ENCODE measurements around the gene KIF26B.

KIF26B gene

DNA sequence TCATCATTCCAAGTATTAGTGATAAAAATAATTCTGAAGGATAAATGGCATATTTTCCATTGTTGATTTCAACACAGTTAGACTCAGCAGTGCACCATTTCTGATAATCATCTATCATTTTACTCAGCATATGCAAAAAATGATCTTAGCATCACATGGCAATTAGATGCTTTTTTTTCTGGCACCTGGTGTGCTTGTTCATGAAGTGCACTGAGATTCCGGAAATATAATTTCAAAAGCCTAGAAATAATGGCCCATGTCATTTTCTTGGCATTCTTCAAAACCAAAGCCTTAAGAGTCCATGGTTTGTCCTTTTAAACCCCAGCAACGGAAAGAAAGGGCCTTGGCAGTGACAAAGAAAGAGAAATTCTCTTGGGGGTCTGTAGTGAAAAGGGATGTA is 278.8 kb downstream of the KIF26B start:
- no peaks in the 10 kb centered on the region for H3K27me3 ChIP-seq (ENCODE audit: control insufficient read depth, insufficient read depth, low read length)
- no peaks in the 10 kb centered on the region for H3K4me1 ChIP-seq (ENCODE audit: control insufficient read depth, low read depth, low read length)
- H3K4me3 ChIP-seq (ENCODE audit: low read length): no peak overlapping the region

DNA sequence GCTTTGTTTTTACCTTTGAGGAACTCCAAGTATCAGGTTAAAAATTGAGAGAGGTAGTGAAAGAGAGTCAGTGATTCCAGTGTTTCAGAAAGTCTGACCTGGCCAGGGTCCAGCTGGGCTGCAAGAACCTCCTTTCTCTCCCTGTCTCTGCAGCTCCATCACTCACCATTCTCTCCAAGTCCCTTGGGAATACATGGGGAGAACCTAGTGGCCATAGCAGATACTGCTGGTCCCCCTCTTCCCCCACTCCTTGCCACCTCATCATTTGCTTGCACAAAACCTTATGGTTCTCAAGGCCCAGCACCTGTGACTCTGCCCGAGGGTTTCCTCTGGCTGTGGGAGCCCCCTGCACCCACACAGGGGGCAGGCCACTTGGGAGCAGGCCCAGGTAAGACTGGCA is 279.5 kb downstream of the KIF26B start:
- Histone ChIP-seq H3K36me3 (ENCODE audit: control insufficient read depth, low read depth, low read length) (no peaks in the 10 kb centered on the region), H3K9me3 (ENCODE audit: control insufficient read depth, low read depth, low read length) (no peaks in the 10 kb centered on the region), H3K27ac (ENCODE audit: low read length) (no peak overlapping the region), H3K4me1 (ENCODE audit: control insufficient read depth, low read depth, low read length) (no peaks in the 10 kb centered on the region), H3K4me3 (ENCODE audit: low read length) (no peak overlapping the region), H3K9ac (ENCODE audit: low read length) (no peak overlapping the region), H3K27me3 (ENCODE audit: control insufficient read depth, insufficient read depth, low read length) (no peaks in the 10 kb centered on the region)

More for the DNA sequence above, 278.8 kb downstream of the KIF26B start:
- Histone ChIP-seq H3K9ac (ENCODE audit: low read length) (no peak overlapping the region), H3K9me3 (ENCODE audit: control insufficient read depth, low read depth, low read length) (no peaks in the 10 kb centered on the region), H3K27ac (ENCODE audit: low read length) (no peak overlapping the region), H3K36me3 (ENCODE audit: control insufficient read depth, low read depth, low read length) (no peaks in the 10 kb centered on the region)

- no peaks in the 10 kb centered on the region for H3K27me3 ChIP-seq (ENCODE audit: control insufficient read depth, insufficient read depth, low read length)
- H3K9ac ChIP-seq (ENCODE audit: low read length): no peak overlapping the region
- no peaks in the 10 kb centered on the region for H3K36me3 ChIP-seq (ENCODE audit: control insufficient read depth, low read depth, low read length)
- H3K27ac ChIP-seq (ENCODE audit: low read length): no peak overlapping the region
- no peak overlapping the region for H3K4me3 ChIP-seq (ENCODE audit: low read length)
- H3K4me1 ChIP-seq (ENCODE audit: control insufficient read depth, low read depth, low read length): no peaks in the 10 kb centered on the region
- no peaks in the 10 kb centered on the region for H3K9me3 ChIP-seq (ENCODE audit: control insufficient read depth, low read depth, low read length)
Observed at GRCh38 chr1:245436407-245436806, 281.6 kb downstream of the KIF26B start.

GRCh38 chr1:245437369-245438062 is 282.7 kb downstream of the KIF26B start:
- Histone ChIP-seq H3K27me3 (ENCODE audit: control insufficient read depth, insufficient read depth, low read length) (no peaks in the 10 kb centered on the region), H3K27ac (ENCODE audit: low read length) (no peak overlapping the region), H3K9ac (ENCODE audit: low read length) (no peak overlapping the region), H3K4me3 (ENCODE audit: low read length) (no peak overlapping the region), H3K9me3 (ENCODE audit: control insufficient read depth, low read depth, low read length) (no peaks in the 10 kb centered on the region), H3K36me3 (ENCODE audit: control insufficient read depth, low read depth, low read length) (no peaks in the 10 kb centered on the region), H3K4me1 (ENCODE audit: control insufficient read depth, low read depth, low read length) (no peaks in the 10 kb centered on the region)

- H3K36me3 ChIP-seq (ENCODE audit: control insufficient read depth, low read depth, low read length): no peaks in the 10 kb centered on the region
- H3K9me3 ChIP-seq (ENCODE audit: control insufficient read depth, low read depth, low read length): peaks cover 2% of the 10 kb centered on the region
- no peak overlapping the region for H3K4me3 ChIP-seq (ENCODE audit: low read length)
- H3K9ac ChIP-seq (ENCODE audit: low read length): no peak overlapping the region
- H3K4me1 ChIP-seq (ENCODE audit: control insufficient read depth, low read depth, low read length): no peaks in the 10 kb centered on the region
- H3K27me3 ChIP-seq (ENCODE audit: control insufficient read depth, insufficient read depth, low read length): no peaks in the 10 kb centered on the region
- no peak overlapping the region for H3K27ac ChIP-seq (ENCODE audit: low read length)
Observed at GRCh38 chr1:245440922-245441321, 286.1 kb downstream of the KIF26B start.

DNA sequence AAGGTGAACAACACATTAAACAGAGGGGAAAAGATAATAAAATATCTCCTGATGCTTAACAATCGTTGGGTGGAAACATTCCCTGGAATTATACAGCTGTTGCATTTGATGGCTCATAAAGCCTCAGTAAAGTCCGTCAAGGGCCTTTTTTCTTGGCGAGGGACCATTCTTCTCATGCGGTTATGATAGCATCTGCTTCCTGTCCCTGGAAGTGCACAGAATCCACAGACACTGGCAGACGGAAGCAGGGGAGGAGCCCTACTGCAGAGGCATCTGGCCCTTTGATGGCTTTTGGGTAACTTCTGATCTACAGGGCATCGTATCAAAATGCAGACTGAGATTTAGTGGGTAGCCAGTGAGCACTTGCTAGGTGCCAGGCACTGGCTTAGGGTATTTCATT is 286.9 kb downstream of the KIF26B start:
- Histone ChIP-seq H3K9me3 (ENCODE audit: control insufficient read depth, low read depth, low read length) (peaks cover 5% of the 10 kb centered on the region), H3K9ac (ENCODE audit: low read length) (no peak overlapping the region), H3K4me3 (ENCODE audit: low read length) (no peak overlapping the region), H3K27me3 (ENCODE audit: control insufficient read depth, insufficient read depth, low read length) (no peaks in the 10 kb centered on the region), H3K27ac (ENCODE audit: low read length) (no peak overlapping the region), H3K4me1 (ENCODE audit: control insufficient read depth, low read depth, low read length) (no peaks in the 10 kb centered on the region), H3K36me3 (ENCODE audit: control insufficient read depth, low read depth, low read length) (no peaks in the 10 kb centered on the region)

DNA sequence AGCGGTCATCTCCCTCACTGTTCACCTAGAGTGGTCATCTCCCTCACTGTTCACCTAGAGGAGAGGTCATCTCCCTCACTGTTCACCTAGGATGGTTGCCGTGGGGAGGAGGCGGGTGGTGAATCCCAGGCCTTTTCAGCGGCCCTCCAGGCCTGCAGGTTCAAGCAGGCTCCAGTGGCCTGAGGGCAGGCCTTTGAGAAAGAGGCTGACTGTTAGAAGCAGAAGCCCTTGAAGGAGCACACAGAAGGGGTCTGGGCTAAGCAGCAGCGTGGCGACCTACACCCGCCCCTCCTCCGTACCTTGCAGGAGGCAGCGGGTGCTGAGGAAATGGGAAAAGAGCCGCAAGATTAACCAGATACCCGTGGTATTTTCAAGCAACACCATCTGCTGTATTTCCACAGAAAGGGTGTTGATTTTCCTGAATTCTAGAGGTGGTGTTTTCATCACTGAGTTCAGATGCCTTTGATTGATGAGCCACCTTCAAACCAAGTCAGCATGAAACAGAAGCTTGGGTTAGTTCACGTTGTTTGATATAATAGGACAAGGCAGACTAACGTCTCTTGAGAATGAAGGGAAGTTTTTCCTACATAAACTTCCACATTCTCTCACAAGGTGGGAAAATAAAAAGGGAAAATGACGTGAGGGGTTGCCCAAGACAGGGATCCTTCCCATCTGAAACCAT is 289.5 kb downstream of the KIF26B start:
- Histone ChIP-seq H3K27me3 (ENCODE audit: control insufficient read depth, insufficient read depth, low read length) (no peaks in the 10 kb centered on the region), H3K4me1 (ENCODE audit: control insufficient read depth, low read depth, low read length) (peaks cover 5% of the 10 kb centered on the region), H3K4me3 (ENCODE audit: low read length) (no peak overlapping the region), H3K9me3 (ENCODE audit: control insufficient read depth, low read depth, low read length) (peaks cover 5% of the 10 kb centered on the region), H3K36me3 (ENCODE audit: control insufficient read depth, low read depth, low read length) (no peaks in the 10 kb centered on the region), H3K9ac (ENCODE audit: low read length) (no peak overlapping the region), H3K27ac (ENCODE audit: low read length) (no peak overlapping the region)

DNA sequence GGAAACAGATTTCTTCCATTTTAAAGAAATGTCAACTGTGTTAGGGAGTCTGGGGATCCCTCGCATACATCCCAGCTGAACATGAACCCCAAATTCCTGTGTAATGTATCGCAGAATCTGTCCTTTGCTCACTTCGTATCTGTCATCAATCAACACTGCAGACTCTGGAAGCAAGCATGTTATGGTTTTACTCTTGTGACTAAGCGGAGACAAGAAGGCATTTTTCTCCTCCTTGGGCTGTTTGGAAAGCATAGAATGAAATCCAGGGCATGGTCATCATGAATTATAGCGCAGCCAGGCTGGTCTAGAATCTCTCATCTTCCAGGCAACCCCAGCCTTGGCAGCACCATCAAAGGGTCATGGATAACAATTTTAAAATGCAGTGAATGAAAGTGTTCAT is 290.2 kb downstream of the KIF26B start:
- H3K27me3 ChIP-seq (ENCODE audit: control insufficient read depth, insufficient read depth, low read length): no peaks in the 10 kb centered on the region
- no peaks in the 10 kb centered on the region for H3K36me3 ChIP-seq (ENCODE audit: control insufficient read depth, low read depth, low read length)
- H3K9me3 ChIP-seq (ENCODE audit: control insufficient read depth, low read depth, low read length): peaks cover 5% of the 10 kb centered on the region
- peaks cover 11% of the 10 kb centered on the region for H3K4me1 ChIP-seq (ENCODE audit: control insufficient read depth, low read depth, low read length)
- no peak overlapping the region for H3K27ac ChIP-seq (ENCODE audit: low read length)
- no peak overlapping the region for H3K9ac ChIP-seq (ENCODE audit: low read length)
- no peak overlapping the region for H3K4me3 ChIP-seq (ENCODE audit: low read length)

DNA sequence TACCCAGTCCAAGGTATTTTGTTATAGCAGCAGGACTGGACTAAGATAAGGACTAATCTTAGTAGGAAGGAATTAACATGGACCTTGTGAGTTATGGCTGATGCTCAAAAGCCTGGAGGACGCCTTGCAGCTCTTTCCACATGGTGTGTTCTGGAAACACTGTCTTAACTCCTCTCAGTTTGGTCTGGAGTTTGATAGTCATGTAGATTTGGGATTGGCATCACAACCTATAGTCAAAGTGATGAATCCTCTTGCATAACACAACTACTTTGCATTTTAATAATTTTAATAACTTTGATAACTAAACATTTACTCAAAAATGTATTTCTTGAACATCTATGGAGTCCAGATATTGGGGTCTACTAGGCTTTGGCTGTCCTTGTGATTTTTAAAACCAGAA is 293.7 kb downstream of the KIF26B start:
- H3K4me3 ChIP-seq (ENCODE audit: low read length): no peak overlapping the region
- H3K9ac ChIP-seq (ENCODE audit: low read length): no peak overlapping the region
- peaks cover 16% of the 10 kb centered on the region for H3K4me1 ChIP-seq (ENCODE audit: control insufficient read depth, low read depth, low read length)
- no peak overlapping the region for H3K27ac ChIP-seq (ENCODE audit: low read length)
- H3K36me3 ChIP-seq (ENCODE audit: control insufficient read depth, low read depth, low read length): no peaks in the 10 kb centered on the region
- peaks cover 5% of the 10 kb centered on the region for H3K9me3 ChIP-seq (ENCODE audit: control insufficient read depth, low read depth, low read length)
- H3K27me3 ChIP-seq (ENCODE audit: control insufficient read depth, insufficient read depth, low read length): no peaks in the 10 kb centered on the region

- no peak overlapping the region for H3K4me3 ChIP-seq (ENCODE audit: low read length)
- H3K36me3 ChIP-seq (ENCODE audit: control insufficient read depth, low read depth, low read length): no peaks in the 10 kb centered on the region
- H3K4me1 ChIP-seq (ENCODE audit: control insufficient read depth, low read depth, low read length): peaks cover 16% of the 10 kb centered on the region
- no peak overlapping the region for H3K9ac ChIP-seq (ENCODE audit: low read length)
- no peak overlapping the region for H3K27ac ChIP-seq (ENCODE audit: low read length)
- peaks cover 5% of the 10 kb centered on the region for H3K9me3 ChIP-seq (ENCODE audit: control insufficient read depth, low read depth, low read length)
- H3K27me3 ChIP-seq (ENCODE audit: control insufficient read depth, insufficient read depth, low read length): no peaks in the 10 kb centered on the region
Observed at GRCh38 chr1:245448975-245449431, 294.2 kb downstream of the KIF26B start.

DNA sequence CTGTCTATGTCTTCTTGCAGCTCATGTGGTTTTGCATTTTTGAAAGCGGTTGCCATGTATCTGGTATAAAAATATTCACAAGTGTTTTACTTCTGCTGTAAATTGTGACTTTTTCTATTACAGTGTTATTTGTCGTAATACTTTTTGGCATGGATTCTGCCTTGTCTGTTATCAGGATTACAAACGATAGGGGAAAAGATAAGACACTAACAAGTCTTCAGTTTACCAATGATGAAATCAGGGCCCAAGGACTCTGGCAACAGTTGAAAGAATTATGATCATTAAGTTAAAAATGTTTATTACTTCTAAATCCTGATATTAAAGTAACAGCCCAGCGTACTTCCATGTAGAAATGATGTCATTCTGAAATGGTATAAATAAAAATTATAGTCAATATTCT is 298.8 kb downstream of the KIF26B start:
- H3K27me3 ChIP-seq (ENCODE audit: control insufficient read depth, insufficient read depth, low read length): no peaks in the 10 kb centered on the region

GRCh38 chr1:245454051-245454450 is 299.3 kb downstream of the KIF26B start:
- Histone ChIP-seq H3K27me3 (ENCODE audit: control insufficient read depth, insufficient read depth, low read length) (no peaks in the 10 kb centered on the region), H3K4me1 (ENCODE audit: control insufficient read depth, low read depth, low read length) (peaks cover 13% of the 10 kb centered on the region), H3K9ac (ENCODE audit: low read length) (no peak overlapping the region), H3K9me3 (ENCODE audit: control insufficient read depth, low read depth, low read length) (no peaks in the 10 kb centered on the region), H3K4me3 (ENCODE audit: low read length) (no peak overlapping the region), H3K36me3 (ENCODE audit: control insufficient read depth, low read depth, low read length) (no peaks in the 10 kb centered on the region), H3K27ac (ENCODE audit: low read length) (no peak overlapping the region)

More for the DNA sequence above, 298.8 kb downstream of the KIF26B start:
- no peaks in the 10 kb centered on the region for H3K36me3 ChIP-seq (ENCODE audit: control insufficient read depth, low read depth, low read length)
- peaks cover 16% of the 10 kb centered on the region for H3K4me1 ChIP-seq (ENCODE audit: control insufficient read depth, low read depth, low read length)
- no peak overlapping the region for H3K27ac ChIP-seq (ENCODE audit: low read length)
- no peak overlapping the region for H3K4me3 ChIP-seq (ENCODE audit: low read length)
- H3K9me3 ChIP-seq (ENCODE audit: control insufficient read depth, low read depth, low read length): no peaks in the 10 kb centered on the region
- H3K9ac ChIP-seq (ENCODE audit: low read length): no peak overlapping the region
